Prostate gland (tissue), 2 donors: ENCODE results near the gene PBRM1.

Experiments
- POLR2A ChIP-seq: fragments of 450-650 bp; IDR thresholded peaks from one replicate; pipeline ENCODE4 v1.6.1; 2016; ENCODE audit warnings: antibody characterized with exemption, mild to moderate bottlenecking
- POLR2AphosphoS5 ChIP-seq: sonication (generic); formaldehyde crosslinking; IDR thresholded peaks from one replicate; pipeline ENCODE4 v1.6.1; 2017; ENCODE audit warnings: antibody characterized with exemption
- TF ChIP-seq, protein P1 (sequence below), 4 experiments: fragments of 200-600 bp in 2 of 4; fragments of 450-650 bp in 2 of 4; sonication (generic) in 2 of 4; IDR thresholded peaks; 1 replicate in 3 of 4; 2 replicates in 1 of 4; pipeline ENCODE4 v1.5.1; 2016 to 2019; ENCODE audit warnings: antibody characterized with exemption in 4 of 4, mild to moderate bottlenecking in 2 of 4, moderate library complexity in 2 of 4

DNA sequence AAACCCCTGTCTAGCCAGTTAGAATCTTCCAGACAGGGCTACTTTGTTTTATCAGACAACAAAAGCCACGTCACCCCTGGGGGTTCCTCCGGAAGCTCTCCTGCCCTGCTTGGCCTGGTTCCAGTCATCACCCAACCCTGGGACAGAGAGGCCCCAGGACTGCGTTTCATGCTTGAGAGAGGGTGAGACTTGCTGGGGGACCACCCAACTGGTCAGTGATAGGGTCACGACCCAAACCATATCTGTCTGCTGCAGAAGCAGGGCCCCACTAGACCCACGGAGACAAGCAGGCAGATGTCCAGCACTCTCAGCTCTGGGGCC is 153.2 kb downstream of the PBRM1 start:
- TF ChIP-seq, protein P1, sequence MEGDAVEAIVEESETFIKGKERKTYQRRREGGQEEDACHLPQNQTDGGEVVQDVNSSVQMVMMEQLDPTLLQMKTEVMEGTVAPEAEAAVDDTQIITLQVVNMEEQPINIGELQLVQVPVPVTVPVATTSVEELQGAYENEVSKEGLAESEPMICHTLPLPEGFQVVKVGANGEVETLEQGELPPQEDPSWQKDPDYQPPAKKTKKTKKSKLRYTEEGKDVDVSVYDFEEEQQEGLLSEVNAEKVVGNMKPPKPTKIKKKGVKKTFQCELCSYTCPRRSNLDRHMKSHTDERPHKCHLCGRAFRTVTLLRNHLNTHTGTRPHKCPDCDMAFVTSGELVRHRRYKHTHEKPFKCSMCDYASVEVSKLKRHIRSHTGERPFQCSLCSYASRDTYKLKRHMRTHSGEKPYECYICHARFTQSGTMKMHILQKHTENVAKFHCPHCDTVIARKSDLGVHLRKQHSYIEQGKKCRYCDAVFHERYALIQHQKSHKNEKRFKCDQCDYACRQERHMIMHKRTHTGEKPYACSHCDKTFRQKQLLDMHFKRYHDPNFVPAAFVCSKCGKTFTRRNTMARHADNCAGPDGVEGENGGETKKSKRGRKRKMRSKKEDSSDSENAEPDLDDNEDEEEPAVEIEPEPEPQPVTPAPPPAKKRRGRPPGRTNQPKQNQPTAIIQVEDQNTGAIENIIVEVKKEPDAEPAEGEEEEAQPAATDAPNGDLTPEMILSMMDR (IDR thresholded peaks at IDR 0.05): no peak
- TF ChIP-seq POLR2AphosphoS5: no peak
- no peak for TF ChIP-seq POLR2A
